Endothelial cell of umbilical vein (primary cell): Measurements from ENCODE around the gene CAPN15. TPM values are rescaled to one million over a fixed set of nuclear protein-coding genes. Genes with fewer than 3 reads are reported as not detected.

Experiments used
- BruUV-seq: library from RNA; stranded (reverse); fragments of 400-500 nt; replicated peaks from 2 replicates; lab custom pipeline; 2021; lab: Mats Ljungman, UMichigan
- CTCF ChIA-PET: fragments of 300-600, 350-600 bp; sonication (Branson Sonifier 250); formaldehyde crosslinking; loops from one replicate; lab custom pipeline; 2021; ENCODE audit warnings: antibody characterized with exemption, inconsistent platforms; lab: Charles Lee
- POLR2A ChIA-PET: fragments of 300-600, 350-600 bp; sonication (Branson Sonifier 250); formaldehyde crosslinking; loops from one replicate; lab custom pipeline; 2021; ENCODE audit warnings: antibody characterized with exemption, inconsistent platforms; lab: Charles Lee
- DNase-seq: peaks from one replicate; pipeline ENCODE4 v3.0.0-alpha.2; 2011; ENCODE audit warnings: low read depth, low spot score
- FAIRE-seq: peaks from 2 replicates; lab custom pipeline; 2011; peaks lifted over from hg19 to GRCh38; lab: Jason Lieb, UNC
- H2AFZ ChIP-seq: 2 replicates; pipeline ENCODE4 v1.6.0; 2012; ENCODE audit warnings: low read depth, low read length, control low read depth, inconsistent platforms
- H3K27ac ChIP-seq: 2 replicates; pipeline ENCODE4 v1.5.1; 2011; ENCODE audit warnings: low read depth, mild to moderate bottlenecking, control low read depth, low read length, moderate library complexity; ENCODE audit not compliant: insufficient read depth
- H3K27me3 ChIP-seq, 2 experiments: 2 replicates each; pipeline versions ENCODE4 v1.6.0 to v1.6.1; 2011; ENCODE audit warnings: low read length in 2 of 2, mixed read lengths in 1 of 2; ENCODE audit not compliant: control insufficient read depth in 2 of 2, insufficient read depth in 2 of 2
- H3K36me3 ChIP-seq, 2 experiments: 2 replicates in 1 of 2; 3 replicates in 1 of 2; pipeline ENCODE4 v1.5.1; 2011; ENCODE audit warnings: low read length in 2 of 2, mild to moderate bottlenecking in 1 of 2, moderate library complexity in 1 of 2; ENCODE audit not compliant: control insufficient read depth in 2 of 2, insufficient read depth in 2 of 2; ENCODE audit errors: extremely low read depth in 1 of 2
- H3K4me1 ChIP-seq: 3 replicates; pipeline ENCODE4 v1.5.1; 2011; ENCODE audit warnings: mild to moderate bottlenecking, low read length; ENCODE audit not compliant: control insufficient read depth, insufficient read depth; ENCODE audit errors: extremely low read depth
- H3K4me2 ChIP-seq: 2 replicates; pipeline ENCODE4 v1.6.1; 2011; ENCODE audit warnings: low read length, control low read depth, mixed read lengths; ENCODE audit not compliant: insufficient read depth
- H3K4me3 ChIP-seq, 3 experiments: fragments of 200-600 bp in 1 of 3; sonication (generic), shearing (Covaris generic) in 1 of 3; replicated peaks in 1 of 3; 2 replicates each; pipeline ENCODE4 v1.5.1; 2011 to 2016; ENCODE audit warnings: control low read depth in 3 of 3, low read length in 3 of 3, mild to moderate bottlenecking in 2 of 3, inconsistent platforms in 1 of 3, low read depth in 1 of 3, moderate library complexity in 1 of 3; ENCODE audit not compliant: insufficient read depth in 1 of 3
- H3K79me2 ChIP-seq: 2 replicates; pipeline ENCODE4 v1.6.0; 2012; ENCODE audit warnings: low read length, inconsistent platforms; ENCODE audit not compliant: control insufficient read depth, insufficient read depth
- H3K9ac ChIP-seq: replicated peaks from 2 replicates; pipeline ENCODE3; 2011; ENCODE audit warnings: low read length, control low read depth; ENCODE audit not compliant: insufficient read depth; ENCODE audit errors: extremely low read depth
- H3K9me1 ChIP-seq: replicated peaks from 3 replicates; pipeline ENCODE4 v1.6.0; 2011; ENCODE audit warnings: mild to moderate bottlenecking, low read length; ENCODE audit not compliant: control insufficient read depth, insufficient read depth; ENCODE audit errors: extremely low read depth
- H3K9me3 ChIP-seq: replicated peaks from 2 replicates; pipeline ENCODE4 v1.5.1; 2012; ENCODE audit warnings: low read length, inconsistent platforms; ENCODE audit not compliant: control insufficient read depth, insufficient read depth
- H4K20me1 ChIP-seq: replicated peaks from 2 replicates; pipeline ENCODE3; 2011; ENCODE audit warnings: mild to moderate bottlenecking, low read length; ENCODE audit not compliant: control insufficient read depth, insufficient read depth; ENCODE audit errors: extremely low read depth
- GATA2 ChIP-seq: IDR thresholded peaks from 2 replicates; pipeline ENCODE4 v1.7.0; 2011; ENCODE audit warnings: low read depth, mild to moderate bottlenecking, moderate library complexity, mixed read lengths, low read length; ENCODE audit not compliant: insufficient read length, insufficient read depth
- JUN ChIP-seq: IDR thresholded peaks from 2 replicates; pipeline ENCODE4 v1.6.1; 2011; ENCODE audit warnings: borderline replicate concordance, low read depth; ENCODE audit not compliant: insufficient read length, insufficient read depth
- POLR2A ChIP-seq: IDR thresholded peaks from 2 replicates; pipeline ENCODE4 v1.6.1; 2012; ENCODE audit warnings: low read depth, mild to moderate bottlenecking, control low read depth, low read length
- POLR2AphosphoS5 ChIP-seq: IDR thresholded peaks from 2 replicates; pipeline ENCODE4 v1.6.1; 2012; ENCODE audit warnings: low read depth, mild to moderate bottlenecking, control low read depth, low read length, moderate library complexity; ENCODE audit not compliant: insufficient read depth
- dilution Hi-C: fragments of 300-500 bp; cut with MboI; formaldehyde crosslinking; loops from one replicate; pipeline ENCODE4 v1.15.0; 2019; ENCODE audit warnings: low sequenced_read_pairs; ENCODE audit not compliant: extremely low pct_ligation_motif_present
- intact Hi-C: fragments of 100-400 bp; cut with micrococcal nuclease; formaldehyde crosslinking; loops from one replicate; pipeline ENCODE4 v1.10.0; 2022
- polyA plus RNA-seq, 4 experiments: library from polyadenylated mRNA; depleted of rRNA in 3 of 4; stranded (reverse) in 3 of 4; unstranded in 1 of 4; fragments of >200 nt; gene quantifications; 2 replicates each; pipeline versions ENCODE4 v1.2.1 to v1.2.3, GENCODE V29; 2011 to 2012; ENCODE audit warnings: missing spikeins in 1 of 4
- total RNA-seq: library from RNA; stranded (reverse); gene quantifications from 2 replicates; pipeline ENCODE4 v1.2.3, GENCODE V29; 2021
- TF ChIP-seq, protein P1 (sequence below): IDR thresholded peaks from 2 replicates; pipeline ENCODE4 v1.6.1; 2011; ENCODE audit not compliant: insufficient read depth, insufficient read length
- TF ChIP-seq, protein P2 (sequence below), 2 donors: IDR thresholded peaks; 1 replicate in 1 of 2; 2 replicates in 1 of 2; pipeline ENCODE4 v1.5.1; 2011; ENCODE audit warnings: low read length in 2 of 2, mild to moderate bottlenecking in 2 of 2, moderate library complexity in 2 of 2, control low read depth in 1 of 2, inconsistent platforms in 1 of 2, low read depth in 1 of 2; ENCODE audit not compliant: insufficient read depth in 1 of 2; ENCODE audit errors: extremely low read depth in 1 of 2

The CAPN15 gene
- total and polyA plus RNA-seq, 2 donors (not counting 3 experiments of a cell fraction or from before 2014, with no cell fraction given): 33.9 to 65.0 TPM

DNA sequence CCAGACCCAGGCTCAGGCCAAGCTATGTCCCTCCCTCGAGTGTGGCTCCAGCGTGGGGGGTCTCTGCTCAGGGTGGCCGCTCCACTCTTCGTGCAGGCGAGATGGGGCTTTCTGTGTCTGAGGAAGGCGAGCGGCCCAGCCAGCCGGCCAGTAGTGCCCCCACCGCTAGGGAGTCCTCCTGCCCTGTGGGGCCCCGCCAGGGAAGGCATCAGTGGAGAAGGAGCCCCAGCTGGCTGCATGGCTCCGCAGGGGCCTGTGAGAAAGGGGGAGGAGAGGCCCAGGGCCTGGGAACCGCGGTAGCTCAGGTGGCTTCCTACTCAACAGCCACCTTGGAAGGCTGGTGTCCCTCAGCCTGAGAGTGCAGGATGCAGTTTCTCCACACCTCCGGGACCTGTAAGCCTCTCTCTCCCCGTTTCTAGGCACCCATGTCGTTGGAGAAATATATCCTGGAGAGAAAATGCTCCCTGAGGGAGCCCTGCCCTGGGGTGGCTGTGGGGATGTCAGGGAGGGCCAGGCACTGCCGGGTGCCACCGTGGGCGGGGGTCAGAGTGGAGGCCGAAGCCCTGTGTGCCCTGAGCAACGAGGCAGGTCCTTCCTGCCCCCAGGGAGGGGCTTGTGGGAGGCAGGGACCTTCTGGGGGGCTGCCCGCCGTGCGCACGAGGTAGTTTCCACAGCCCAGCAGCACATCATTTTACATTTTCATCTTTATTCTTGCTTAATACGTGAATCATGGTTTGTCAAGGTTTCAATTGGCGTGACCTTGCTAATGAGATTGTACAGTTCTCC lies 45.5 kb downstream of the CAPN15 start:
- H2AFZ ChIP-seq: no peak overlapping the region
- H4K20me1 ChIP-seq: no peaks in the 10 kb centered on the region
- no peak overlapping the region for H3K4me3 ChIP-seq
- FAIRE-seq: no peak
- H3K79me2 ChIP-seq: peaks cover 13% of the 10 kb centered on the region
- CTCF ChIA-PET: interaction anchor here (1.4 kb wide), 1 partner anchor 8 kb away, joined by 4 read pairs; no protein-coding TSS in a partner anchor
- H3K4me2 ChIP-seq: no peak overlapping the region
- TF ChIP-seq POLR2A (no peak), JUN (no peak), POLR2AphosphoS5 (no peak), GATA2 (no peak)
- TF ChIP-seq, protein P1, sequence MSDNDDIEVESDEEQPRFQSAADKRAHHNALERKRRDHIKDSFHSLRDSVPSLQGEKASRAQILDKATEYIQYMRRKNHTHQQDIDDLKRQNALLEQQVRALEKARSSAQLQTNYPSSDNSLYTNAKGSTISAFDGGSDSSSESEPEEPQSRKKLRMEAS: no peak
- TF ChIP-seq, protein P2, sequence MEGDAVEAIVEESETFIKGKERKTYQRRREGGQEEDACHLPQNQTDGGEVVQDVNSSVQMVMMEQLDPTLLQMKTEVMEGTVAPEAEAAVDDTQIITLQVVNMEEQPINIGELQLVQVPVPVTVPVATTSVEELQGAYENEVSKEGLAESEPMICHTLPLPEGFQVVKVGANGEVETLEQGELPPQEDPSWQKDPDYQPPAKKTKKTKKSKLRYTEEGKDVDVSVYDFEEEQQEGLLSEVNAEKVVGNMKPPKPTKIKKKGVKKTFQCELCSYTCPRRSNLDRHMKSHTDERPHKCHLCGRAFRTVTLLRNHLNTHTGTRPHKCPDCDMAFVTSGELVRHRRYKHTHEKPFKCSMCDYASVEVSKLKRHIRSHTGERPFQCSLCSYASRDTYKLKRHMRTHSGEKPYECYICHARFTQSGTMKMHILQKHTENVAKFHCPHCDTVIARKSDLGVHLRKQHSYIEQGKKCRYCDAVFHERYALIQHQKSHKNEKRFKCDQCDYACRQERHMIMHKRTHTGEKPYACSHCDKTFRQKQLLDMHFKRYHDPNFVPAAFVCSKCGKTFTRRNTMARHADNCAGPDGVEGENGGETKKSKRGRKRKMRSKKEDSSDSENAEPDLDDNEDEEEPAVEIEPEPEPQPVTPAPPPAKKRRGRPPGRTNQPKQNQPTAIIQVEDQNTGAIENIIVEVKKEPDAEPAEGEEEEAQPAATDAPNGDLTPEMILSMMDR (IDR thresholded peaks at IDR 0.05; ENCODE audit: extremely low read depth in 1 of 2, insufficient read depth in 1 of 2, low read depth in 1 of 2, low read length in 2 of 2): no peak
- peaks cover 0 to 16% of the 10 kb centered on the region in 2 experiments for H3K36me3 ChIP-seq
- intact Hi-C loops (no loop called here), dilution Hi-C loops (no loop called here)
- no peaks in the 10 kb centered on the region for H3K27me3 ChIP-seq
- DNase-seq: no peak
- peaks cover 15% of the 10 kb centered on the region for H3K4me1 ChIP-seq
- H3K27ac ChIP-seq: no peak overlapping the region
- no peak overlapping the region for H3K9ac ChIP-seq
- POLR2A ChIA-PET: no interaction called here
- no peaks in the 10 kb centered on the region for H3K9me3 ChIP-seq
- BruUV-seq: no TSS peak
- H3K9me1 ChIP-seq: no peaks in the 10 kb centered on the region
